Measurements from ENCODE around the gene PHACTR3. TPM values are rescaled to one million over a fixed set of nuclear protein-coding genes. Genes with fewer than 3 reads are reported as not detected.

The PHACTR3 gene
- total RNA-seq, 1 experiment from 2014 or later, result 0.10 TPM

DNA sequence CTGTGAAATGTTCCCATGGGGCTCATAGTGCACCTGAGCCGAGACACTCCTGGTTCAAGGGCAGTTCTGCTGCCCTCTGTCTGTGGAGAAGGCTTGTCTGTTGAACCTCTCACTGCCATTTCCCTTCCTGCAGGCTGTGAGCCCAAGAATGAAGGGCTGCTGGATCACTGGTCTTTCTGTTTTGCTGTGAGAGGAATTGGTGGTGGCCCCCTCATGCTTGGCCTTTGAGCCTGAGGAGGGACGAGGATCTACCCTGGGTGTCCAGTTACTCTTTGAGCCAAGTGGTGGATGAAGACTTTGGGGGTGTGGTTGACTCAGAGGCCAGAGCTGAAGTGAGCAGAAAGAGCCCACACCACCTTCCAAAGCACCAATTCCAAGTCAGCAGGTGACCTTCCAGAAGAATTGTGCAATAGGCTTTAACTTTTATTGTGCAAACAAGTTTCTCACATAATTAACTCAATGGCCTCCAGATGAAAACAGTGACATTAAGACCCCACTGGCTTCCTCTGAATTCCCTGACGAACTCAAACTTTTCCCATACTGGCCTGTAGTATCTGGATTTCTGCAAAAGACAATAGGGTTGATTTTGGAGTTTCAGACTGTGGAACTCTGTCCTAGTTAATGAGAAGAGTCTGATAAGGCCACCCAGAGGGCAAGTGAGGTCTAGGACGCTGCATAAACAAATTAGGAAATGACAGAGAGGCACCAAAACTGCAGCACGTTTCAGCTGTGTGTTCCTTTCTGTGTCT lies 101.5 kb downstream of the PHACTR3 start:
- no peak overlapping the region for H3K27ac ChIP-seq (ENCODE audit: low read length)
- in situ Hi-C loops (cut with HindIII; ENCODE audit: low pct_unique_long_range_greater_than_20kb, low sequenced_read_pairs), result no loop called here
- intact Hi-C loops (cut with micrococcal nuclease; ENCODE audit: unreplicated experiment), result no loop called here
- H3K9me3 ChIP-seq (ENCODE audit: control insufficient read depth, insufficient read depth, low read depth, low read length), result no peaks in the 10 kb centered on the region
- no peaks in the 10 kb centered on the region for H3K36me3 ChIP-seq (ENCODE audit: control insufficient read depth, insufficient read depth, low read length)
- no peak for TF ChIP-seq TCF7L2 (IDR thresholded peaks at IDR 0.05; ENCODE audit: low read depth, low read length)
- no peak for TF ChIP-seq SIN3A (IDR thresholded peaks at IDR 0.05; ENCODE audit: borderline replicate concordance, insufficient read depth, low read depth, low read length)
- TF ChIP-seq, protein P1, sequence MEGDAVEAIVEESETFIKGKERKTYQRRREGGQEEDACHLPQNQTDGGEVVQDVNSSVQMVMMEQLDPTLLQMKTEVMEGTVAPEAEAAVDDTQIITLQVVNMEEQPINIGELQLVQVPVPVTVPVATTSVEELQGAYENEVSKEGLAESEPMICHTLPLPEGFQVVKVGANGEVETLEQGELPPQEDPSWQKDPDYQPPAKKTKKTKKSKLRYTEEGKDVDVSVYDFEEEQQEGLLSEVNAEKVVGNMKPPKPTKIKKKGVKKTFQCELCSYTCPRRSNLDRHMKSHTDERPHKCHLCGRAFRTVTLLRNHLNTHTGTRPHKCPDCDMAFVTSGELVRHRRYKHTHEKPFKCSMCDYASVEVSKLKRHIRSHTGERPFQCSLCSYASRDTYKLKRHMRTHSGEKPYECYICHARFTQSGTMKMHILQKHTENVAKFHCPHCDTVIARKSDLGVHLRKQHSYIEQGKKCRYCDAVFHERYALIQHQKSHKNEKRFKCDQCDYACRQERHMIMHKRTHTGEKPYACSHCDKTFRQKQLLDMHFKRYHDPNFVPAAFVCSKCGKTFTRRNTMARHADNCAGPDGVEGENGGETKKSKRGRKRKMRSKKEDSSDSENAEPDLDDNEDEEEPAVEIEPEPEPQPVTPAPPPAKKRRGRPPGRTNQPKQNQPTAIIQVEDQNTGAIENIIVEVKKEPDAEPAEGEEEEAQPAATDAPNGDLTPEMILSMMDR (IDR thresholded peaks at IDR 0.05), result no peak; the same call in 1 of the 2 replicates
- TF ChIP-seq POLR2AphosphoS5 (IDR thresholded peaks at IDR 0.05; ENCODE audit: low read depth, low read length), result no peak
- TF ChIP-seq, protein P2, sequence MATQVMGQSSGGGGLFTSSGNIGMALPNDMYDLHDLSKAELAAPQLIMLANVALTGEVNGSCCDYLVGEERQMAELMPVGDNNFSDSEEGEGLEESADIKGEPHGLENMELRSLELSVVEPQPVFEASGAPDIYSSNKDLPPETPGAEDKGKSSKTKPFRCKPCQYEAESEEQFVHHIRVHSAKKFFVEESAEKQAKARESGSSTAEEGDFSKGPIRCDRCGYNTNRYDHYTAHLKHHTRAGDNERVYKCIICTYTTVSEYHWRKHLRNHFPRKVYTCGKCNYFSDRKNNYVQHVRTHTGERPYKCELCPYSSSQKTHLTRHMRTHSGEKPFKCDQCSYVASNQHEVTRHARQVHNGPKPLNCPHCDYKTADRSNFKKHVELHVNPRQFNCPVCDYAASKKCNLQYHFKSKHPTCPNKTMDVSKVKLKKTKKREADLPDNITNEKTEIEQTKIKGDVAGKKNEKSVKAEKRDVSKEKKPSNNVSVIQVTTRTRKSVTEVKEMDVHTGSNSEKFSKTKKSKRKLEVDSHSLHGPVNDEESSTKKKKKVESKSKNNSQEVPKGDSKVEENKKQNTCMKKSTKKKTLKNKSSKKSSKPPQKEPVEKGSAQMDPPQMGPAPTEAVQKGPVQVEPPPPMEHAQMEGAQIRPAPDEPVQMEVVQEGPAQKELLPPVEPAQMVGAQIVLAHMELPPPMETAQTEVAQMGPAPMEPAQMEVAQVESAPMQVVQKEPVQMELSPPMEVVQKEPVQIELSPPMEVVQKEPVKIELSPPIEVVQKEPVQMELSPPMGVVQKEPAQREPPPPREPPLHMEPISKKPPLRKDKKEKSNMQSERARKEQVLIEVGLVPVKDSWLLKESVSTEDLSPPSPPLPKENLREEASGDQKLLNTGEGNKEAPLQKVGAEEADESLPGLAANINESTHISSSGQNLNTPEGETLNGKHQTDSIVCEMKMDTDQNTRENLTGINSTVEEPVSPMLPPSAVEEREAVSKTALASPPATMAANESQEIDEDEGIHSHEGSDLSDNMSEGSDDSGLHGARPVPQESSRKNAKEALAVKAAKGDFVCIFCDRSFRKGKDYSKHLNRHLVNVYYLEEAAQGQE (IDR thresholded peaks at IDR 0.05; ENCODE audit: insufficient read depth in 1 of 2, low read depth in 2 of 2, low read length in 1 of 2), result no peak
- H3K27me3 ChIP-seq (ENCODE audit: control insufficient read depth, insufficient read depth, low read length), result peaks cover 6% of the 10 kb centered on the region
- no peak for ATAC-seq
- POLR2A ChIA-PET, result no interaction called here
- BruUV-seq (replicated peaks), result no TSS peak
- CTCF ChIA-PET, result no interaction called here
- H3K4me1 ChIP-seq (ENCODE audit: control insufficient read depth, insufficient read depth, low read length), result no peaks in the 10 kb centered on the region
- H3K4me3 ChIP-seq (ENCODE audit: low read depth in 2 of 2, low read length in 2 of 2), result no peak overlapping the region
- no peak for DNase-seq (ENCODE audit: low read depth, low spot score)

DNA sequence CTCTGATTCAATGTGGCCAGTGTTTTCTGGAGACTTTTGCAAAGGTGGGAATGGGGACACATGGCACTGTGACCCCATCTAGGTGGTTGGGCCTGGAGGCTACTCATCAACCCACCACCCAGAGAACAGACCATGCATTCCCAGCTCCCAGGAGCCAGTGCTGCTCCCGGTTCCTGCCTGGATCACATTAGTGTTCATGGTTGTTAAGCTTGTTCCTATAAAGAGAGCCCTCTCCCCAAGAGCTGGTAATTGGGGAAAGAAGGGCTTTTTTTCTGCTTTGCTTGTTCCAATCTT lies 102.0 kb downstream of the PHACTR3 start:
- no TSS peak for BruUV-seq (replicated peaks)
- no peak overlapping the region for H3K27ac ChIP-seq (ENCODE audit: low read length)
- H3K27me3 ChIP-seq (ENCODE audit: control insufficient read depth, insufficient read depth, low read length), result peaks cover 6% of the 10 kb centered on the region
- ChIA-PET POLR2A (no interaction called here), CTCF (no interaction called here)
- H3K36me3 ChIP-seq (ENCODE audit: control insufficient read depth, insufficient read depth, low read length), result no peaks in the 10 kb centered on the region
- H3K9me3 ChIP-seq (ENCODE audit: control insufficient read depth, insufficient read depth, low read depth, low read length), result no peaks in the 10 kb centered on the region
- ATAC-seq, result no peak
- H3K4me1 ChIP-seq (ENCODE audit: control insufficient read depth, insufficient read depth, low read length), result no peaks in the 10 kb centered on the region
- in situ Hi-C loops (cut with HindIII; ENCODE audit: low pct_unique_long_range_greater_than_20kb, low sequenced_read_pairs) (no loop called here), intact Hi-C loops (cut with micrococcal nuclease; ENCODE audit: unreplicated experiment) (no loop called here)
- TF ChIP-seq TCF7L2 (IDR thresholded peaks at IDR 0.05; ENCODE audit: low read depth, low read length) (no peak), POLR2AphosphoS5 (IDR thresholded peaks at IDR 0.05; ENCODE audit: low read depth, low read length) (no peak), SIN3A (IDR thresholded peaks at IDR 0.05; ENCODE audit: borderline replicate concordance, insufficient read depth, low read depth, low read length) (no peak)
- TF ChIP-seq, protein P2 (IDR thresholded peaks at IDR 0.05; ENCODE audit: insufficient read depth in 1 of 2, low read depth in 2 of 2, low read length in 1 of 2), result no peak
- TF ChIP-seq, protein P1 (IDR thresholded peaks at IDR 0.05), result no peak
- H3K4me3 ChIP-seq (ENCODE audit: low read depth in 2 of 2, low read length in 2 of 2), result no peak overlapping the region
- DNase-seq (ENCODE audit: low read depth, low spot score), result no peak
